ENCODE data around the gene DUSP15.

DNA sequence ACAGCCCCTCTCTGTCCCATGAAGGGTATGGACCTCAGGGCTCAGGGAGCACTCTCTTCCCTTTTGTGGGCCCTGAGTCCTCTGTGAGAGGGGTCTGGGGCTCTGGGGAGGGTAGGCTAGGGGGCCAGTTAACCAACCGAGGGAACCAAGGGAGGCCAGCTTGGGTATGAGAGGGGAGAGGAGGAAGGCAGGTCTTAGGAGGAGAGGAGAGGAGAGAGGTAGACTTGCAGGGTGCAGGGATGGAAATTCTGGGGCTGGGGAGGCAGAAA, 720 bp downstream of the DUSP15 start:
- TF ChIP-seq, protein P1, sequence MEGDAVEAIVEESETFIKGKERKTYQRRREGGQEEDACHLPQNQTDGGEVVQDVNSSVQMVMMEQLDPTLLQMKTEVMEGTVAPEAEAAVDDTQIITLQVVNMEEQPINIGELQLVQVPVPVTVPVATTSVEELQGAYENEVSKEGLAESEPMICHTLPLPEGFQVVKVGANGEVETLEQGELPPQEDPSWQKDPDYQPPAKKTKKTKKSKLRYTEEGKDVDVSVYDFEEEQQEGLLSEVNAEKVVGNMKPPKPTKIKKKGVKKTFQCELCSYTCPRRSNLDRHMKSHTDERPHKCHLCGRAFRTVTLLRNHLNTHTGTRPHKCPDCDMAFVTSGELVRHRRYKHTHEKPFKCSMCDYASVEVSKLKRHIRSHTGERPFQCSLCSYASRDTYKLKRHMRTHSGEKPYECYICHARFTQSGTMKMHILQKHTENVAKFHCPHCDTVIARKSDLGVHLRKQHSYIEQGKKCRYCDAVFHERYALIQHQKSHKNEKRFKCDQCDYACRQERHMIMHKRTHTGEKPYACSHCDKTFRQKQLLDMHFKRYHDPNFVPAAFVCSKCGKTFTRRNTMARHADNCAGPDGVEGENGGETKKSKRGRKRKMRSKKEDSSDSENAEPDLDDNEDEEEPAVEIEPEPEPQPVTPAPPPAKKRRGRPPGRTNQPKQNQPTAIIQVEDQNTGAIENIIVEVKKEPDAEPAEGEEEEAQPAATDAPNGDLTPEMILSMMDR (IDR thresholded peaks at IDR 0.05), result no peak
- TF ChIP-seq POLR2A (IDR thresholded peaks at IDR 0.05; ENCODE audit: low read length), result no peak
- TF ChIP-seq ELK1 (IDR thresholded peaks at IDR 0.05; ENCODE audit: low read depth, low read length), result no peak
- no peak for TF ChIP-seq RFX5 (IDR thresholded peaks at IDR 0.05)
- no peak for TF ChIP-seq USF2 (IDR thresholded peaks at IDR 0.05)
- TF ChIP-seq FOSL2 (IDR thresholded peaks at IDR 0.05), result no peak
- no peak for TF ChIP-seq FOSL2 (CRISPR knock-in tag; IDR thresholded peaks at IDR 0.05)
- TF ChIP-seq MYC (IDR thresholded peaks at IDR 0.05; ENCODE audit: borderline replicate concordance, low read length), result no peak
- no peak for TF ChIP-seq RAD21 (conservative IDR thresholded peaks at IDR 0.05 in 1 of 2, IDR thresholded peaks at IDR 0.05 in 1 of 2)
- TF ChIP-seq MAFK (IDR thresholded peaks at IDR 0.05; ENCODE audit: partially characterized antibody), result no peak
- TF ChIP-seq CBX8 (IDR thresholded peaks at IDR 0.05), result no peak
